Measurements from ENCODE around the gene SOCS7.
A peak's percentile ranks its signal among the peaks of the same experiment; 100 is the strongest.

The SOCS7 gene
- total RNA-seq: 26.6 to 32.9 (median 31.3) reads per million in 4 donors

- peak; percentile 84 to 91 (median 88) for DNase-seq
Observed at GRCh38 chr17:38351412-38352222, at the start of gene SOCS7. SOCS7 (plus strand) TSS chr17:38351844; CDS start chr17:38352053, 209 bp downstream.

- DNase-seq: no peak
Observed at GRCh38 chr17:38315497-38315896, 36.1 kb upstream of the SOCS7 start.

- DNase-seq: no peak
Observed at GRCh38 chr17:38317081-38317480, 34.6 kb upstream of the SOCS7 start.

- DNase-seq: no peak
Observed at GRCh38 chr17:38320482-38320881, 31.2 kb upstream of the SOCS7 start.

- peak; percentile 23 to 68 (median 49) for DNase-seq
Observed at GRCh38 chr17:38322156-38322779, 29.4 kb upstream of the SOCS7 start.

GRCh38 chr17:38322897-38323296 lies 28.7 kb upstream of the SOCS7 start:
- no peak for DNase-seq

GRCh38 chr17:38324141-38324697 lies 27.4 kb upstream of the SOCS7 start:
- DNase-seq: no peak

GRCh38 chr17:38324772-38325171 lies 26.9 kb upstream of the SOCS7 start:
- DNase-seq: no peak

- DNase-seq: no peak
Observed at GRCh38 chr17:38325221-38325851, 26.3 kb upstream of the SOCS7 start.

- DNase-seq: no peak
Observed at GRCh38 chr17:38326996-38327792, 24.4 kb upstream of the SOCS7 start.

- no peak for DNase-seq
Observed at GRCh38 chr17:38327936-38328335, 23.7 kb upstream of the SOCS7 start.

GRCh38 chr17:38328620-38329019 lies 23.0 kb upstream of the SOCS7 start:
- DNase-seq: no peak

- no peak for DNase-seq
Observed at GRCh38 chr17:38329284-38329683, 22.4 kb upstream of the SOCS7 start.

GRCh38 chr17:38329808-38330730 lies 21.6 kb upstream of the SOCS7 start:
- no peak for DNase-seq

- DNase-seq: no peak
Observed at GRCh38 chr17:38330941-38331411, 20.7 kb upstream of the SOCS7 start.

GRCh38 chr17:38332735-38333134 lies 18.9 kb upstream of the SOCS7 start:
- DNase-seq: no peak

GRCh38 chr17:38333635-38334295 lies 17.9 kb upstream of the SOCS7 start:
- peak in 3 of 5 donors; percentile 18 to 36 (median 23) for DNase-seq

- no peak for DNase-seq
Observed at GRCh38 chr17:38334480-38335364, 16.9 kb upstream of the SOCS7 start.

- DNase-seq: no peak
Observed at GRCh38 chr17:38336838-38337237, 14.8 kb upstream of the SOCS7 start.

- no peak for DNase-seq
Observed at GRCh38 chr17:38338053-38338452, 13.6 kb upstream of the SOCS7 start.

Measured in T-helper 1 cell (primary cell).